Stimulated activated CD8-positive, alpha-beta memory T cell treated with anti-CD3 and anti-CD28 coated beads, Interleukin-4, amount 100 ng/mL, for 1 hour (primary cell): ENCODE measurements around the gene RNF169.
"Not testable (repeated sequence)": the region's sequence is repeated elsewhere in the genome, so short reads cannot be mapped to it uniquely, and the experiment has no call there.

Source experiments
- DNase-seq, 2 donors: peaks; one replicate each; pipeline ENCODE4 v3.0.0-alpha.2; 2020; ENCODE audit warnings: low read depth in 2 of 2, low spot score in 1 of 2

Gene RNF169

DNA sequence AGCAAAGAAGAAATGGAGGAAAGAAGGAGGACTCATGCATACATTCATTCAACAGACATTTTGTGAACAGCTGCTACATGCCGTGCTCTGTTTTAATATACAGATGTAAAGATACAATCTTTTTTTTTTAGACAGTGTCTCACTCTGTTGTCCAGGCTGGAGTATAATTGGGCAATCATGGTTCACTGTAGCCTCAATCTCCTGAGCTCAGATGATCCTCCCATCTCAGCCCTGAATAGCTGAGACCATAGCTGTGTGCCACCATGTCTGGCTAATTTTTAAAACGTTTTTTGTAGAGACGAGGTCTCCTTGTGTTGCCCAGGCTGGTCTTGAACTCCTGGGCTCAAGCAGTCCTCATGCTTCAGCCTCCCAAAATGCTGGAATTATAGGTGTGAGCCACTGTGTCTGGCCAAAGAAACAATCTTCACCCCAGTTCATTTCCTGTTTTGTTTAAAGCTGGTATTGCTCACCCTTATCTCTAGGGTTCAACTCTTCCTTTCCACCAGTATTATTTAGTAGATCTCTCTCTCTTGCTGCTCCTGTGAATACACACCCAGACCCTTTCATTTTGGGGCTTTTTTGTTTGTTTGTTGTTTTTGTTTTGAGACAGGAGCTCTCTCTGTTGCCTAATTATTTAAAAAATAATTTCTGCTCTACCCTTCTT, 69.8 kb downstream of the RNF169 start:
- no peak for DNase-seq

DNA sequence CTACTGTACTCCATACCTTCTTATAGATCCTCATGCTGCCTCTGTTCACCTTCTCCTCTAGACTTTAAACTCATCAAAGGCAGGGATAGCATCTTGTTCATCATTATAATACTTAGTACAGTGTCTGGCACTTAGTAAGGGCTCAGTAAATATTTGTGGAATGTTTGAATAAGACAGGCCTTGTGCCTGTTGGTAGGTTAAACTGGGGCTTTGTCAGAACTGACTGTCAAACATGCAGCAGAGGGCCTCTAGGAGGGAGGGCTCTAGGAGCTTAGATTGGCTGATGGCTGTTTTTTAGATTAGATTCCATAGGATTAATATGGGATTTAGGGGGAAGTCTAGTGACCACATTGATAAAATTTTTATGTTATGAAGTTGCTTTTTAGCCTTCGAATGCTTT, 70.8 kb downstream of the RNF169 start:
- DNase-seq: no peak

DNA sequence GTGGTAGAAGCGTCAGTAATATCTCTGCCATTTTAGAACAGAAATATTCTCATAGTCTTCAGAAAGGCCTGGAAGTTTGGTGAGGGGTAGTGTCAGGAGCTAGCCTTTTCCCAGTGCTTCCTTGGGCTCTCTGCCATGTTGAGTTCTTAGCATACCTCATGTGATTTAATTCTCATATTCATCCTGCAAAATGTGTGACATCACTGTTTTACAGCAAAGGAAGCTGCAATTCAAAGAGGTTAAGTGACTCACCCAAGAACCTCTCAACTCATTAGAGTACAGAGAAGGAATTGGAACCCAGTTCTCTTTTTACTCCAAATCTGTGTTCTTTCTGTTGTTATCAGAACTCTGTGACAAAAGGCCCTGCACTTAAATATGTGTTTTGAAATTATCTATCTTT, 72.1 kb downstream of the RNF169 start:
- no peak for DNase-seq

GRCh38 chr11:74822170-74822569, 73.5 kb downstream of the RNF169 start:
- DNase-seq: no peak

GRCh38 chr11:74824285-74824982, 75.8 kb downstream of the RNF169 start:
- DNase-seq: no peak

GRCh38 chr11:74825596-74825995, 76.9 kb downstream of the RNF169 start:
- DNase-seq: not testable (repeated sequence)

DNA sequence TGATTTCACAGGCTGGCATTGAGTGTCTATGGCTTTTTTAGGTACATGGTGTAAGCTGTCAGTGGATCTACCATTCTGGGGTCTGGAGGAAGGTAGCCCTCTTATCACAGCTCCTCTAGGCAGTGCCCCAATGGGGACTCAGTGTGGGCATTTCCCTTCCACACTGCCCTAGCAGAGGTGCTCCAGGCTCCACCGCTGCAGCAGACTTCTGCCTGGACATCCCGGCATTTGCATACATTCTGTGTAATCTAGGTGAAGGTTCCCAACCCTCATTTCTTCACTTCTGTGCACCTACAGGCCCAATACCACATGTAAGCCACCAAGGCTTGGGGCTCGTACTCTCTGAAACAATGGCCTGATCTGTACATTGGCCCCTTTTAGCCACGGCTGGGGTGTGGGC, 78.3 kb downstream of the RNF169 start:
- DNase-seq: no peak

- DNase-seq: no peak
Observed at GRCh38 chr11:74837191-74837590, 88.5 kb downstream of the RNF169 start.

DNA sequence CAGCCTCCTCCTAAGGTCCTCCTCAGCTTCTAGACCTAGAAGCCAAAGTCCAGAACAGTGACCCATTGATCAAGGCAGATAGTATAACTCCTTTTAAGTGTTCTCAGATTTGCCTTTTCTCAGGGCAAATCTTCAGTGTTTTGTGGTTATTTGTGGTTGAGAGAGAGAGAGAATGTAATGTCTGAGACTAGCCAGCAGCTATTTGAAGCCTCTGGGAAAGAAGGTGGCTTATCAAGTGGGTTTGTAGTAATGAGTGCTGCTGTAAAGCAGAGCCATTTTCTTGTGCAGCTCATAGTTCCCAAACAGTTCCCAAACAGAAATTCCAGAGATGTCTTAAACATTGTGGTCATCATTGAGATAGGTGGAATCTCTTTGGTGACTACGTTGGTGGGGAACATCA, 89.5 kb downstream of the RNF169 start:
- DNase-seq: no peak

DNA sequence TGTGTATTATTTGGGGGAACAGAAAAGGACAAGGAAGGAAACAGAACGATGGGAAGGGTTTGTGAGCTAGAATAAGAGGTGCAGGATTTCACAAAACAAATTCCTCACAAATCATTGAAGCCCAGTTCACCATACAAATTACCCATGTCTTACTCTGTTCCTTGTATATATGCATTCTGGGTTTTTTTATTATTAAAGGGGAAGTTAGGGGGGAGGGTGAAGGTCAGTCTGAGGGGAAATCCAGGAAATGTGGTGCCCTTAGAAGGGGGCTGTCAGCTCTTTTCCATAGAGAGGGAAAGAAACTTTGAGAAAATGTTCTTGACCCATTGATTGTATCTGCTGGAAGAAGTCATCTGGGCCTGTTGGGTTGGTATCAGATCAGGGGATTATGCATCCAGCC, 90.8 kb downstream of the RNF169 start:
- no peak for DNase-seq

DNA sequence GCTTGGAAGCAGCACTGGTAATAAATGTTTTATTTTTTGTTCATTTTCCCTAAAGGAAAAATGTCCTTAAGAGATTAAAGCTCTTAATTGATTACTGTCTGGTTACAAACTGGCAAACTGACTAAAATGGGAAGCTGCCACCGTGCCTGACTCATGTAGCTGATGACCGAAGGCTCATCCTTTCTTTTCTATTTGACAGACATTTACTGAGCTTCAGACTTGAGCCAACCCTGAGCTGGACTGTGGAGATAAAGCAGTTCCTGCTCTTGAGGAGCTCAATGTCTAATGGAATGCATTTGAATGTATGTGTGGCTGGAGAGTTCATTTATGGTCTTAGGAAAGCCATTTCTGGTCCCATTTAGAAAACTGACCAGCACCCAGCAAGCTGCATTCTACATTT, 91.3 kb downstream of the RNF169 start:
- DNase-seq: no peak

- DNase-seq: no peak
Observed at GRCh38 chr11:74840486-74840885, 91.8 kb downstream of the RNF169 start.

- no peak for DNase-seq
Observed at GRCh38 chr11:74842967-74843366, 94.3 kb downstream of the RNF169 start.

DNA sequence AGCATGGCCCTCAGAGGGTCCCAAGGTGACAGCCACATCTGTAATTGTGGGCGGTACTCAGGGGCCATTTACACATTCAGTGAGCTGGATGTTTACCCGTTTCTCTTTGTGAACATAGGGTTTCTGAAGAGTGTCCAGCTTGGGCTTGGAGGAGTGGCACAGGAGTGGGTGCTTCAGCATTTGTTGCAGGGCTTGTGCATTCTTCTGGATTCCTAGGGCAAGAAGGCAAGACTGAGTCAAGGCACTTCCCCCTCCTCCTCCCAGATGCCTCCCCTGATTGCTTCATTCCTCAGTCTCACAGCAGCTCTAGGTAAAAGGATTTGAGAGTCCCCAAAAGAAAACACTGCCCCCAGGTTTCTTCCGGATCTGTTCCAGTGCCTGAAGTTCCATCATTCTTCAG, 95.4 kb downstream of the RNF169 start:
- DNase-seq: no peak

DNA sequence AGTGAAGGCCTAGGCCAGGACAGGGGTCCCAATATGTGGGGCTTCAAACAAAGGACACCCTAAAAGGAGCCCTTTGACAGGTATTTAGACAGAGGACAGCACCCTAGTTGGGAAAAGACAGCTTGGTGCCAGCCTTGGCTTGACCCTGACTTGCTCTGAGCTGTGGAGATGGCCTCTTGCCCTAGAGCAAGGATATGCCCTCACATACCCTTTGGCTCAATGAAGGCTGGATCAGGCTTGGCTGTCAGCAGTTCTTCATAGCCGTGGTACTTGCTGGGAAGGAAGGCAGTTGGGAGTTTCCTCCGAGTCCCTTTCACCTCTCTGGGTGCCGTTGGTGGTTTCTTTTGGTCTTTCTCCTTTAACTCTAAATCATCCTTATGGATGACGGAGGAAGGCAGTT, 96.2 kb downstream of the RNF169 start:
- no peak for DNase-seq

- no peak for DNase-seq
Observed at GRCh38 chr11:74845978-74846517, 97.4 kb downstream of the RNF169 start.

DNA sequence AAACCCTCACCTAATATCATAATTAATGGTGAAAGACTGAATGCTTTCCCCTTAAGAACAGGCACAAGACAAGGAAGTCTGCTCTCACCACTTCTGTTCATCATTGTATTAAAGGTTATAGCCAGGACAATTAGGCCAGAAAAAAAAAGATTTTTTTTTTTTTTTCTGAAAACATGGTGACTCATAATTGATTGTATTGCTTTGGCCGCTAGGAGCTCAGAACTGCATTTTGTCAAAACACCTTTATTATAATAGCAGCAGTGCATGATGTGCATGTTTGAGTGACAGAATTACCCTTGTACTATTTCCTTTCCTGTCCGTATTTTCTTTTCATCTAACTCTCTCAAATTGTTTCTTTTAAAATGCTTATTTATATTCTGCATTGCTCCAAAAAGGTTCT, 98.1 kb downstream of the RNF169 start:
- no peak for DNase-seq

DNA sequence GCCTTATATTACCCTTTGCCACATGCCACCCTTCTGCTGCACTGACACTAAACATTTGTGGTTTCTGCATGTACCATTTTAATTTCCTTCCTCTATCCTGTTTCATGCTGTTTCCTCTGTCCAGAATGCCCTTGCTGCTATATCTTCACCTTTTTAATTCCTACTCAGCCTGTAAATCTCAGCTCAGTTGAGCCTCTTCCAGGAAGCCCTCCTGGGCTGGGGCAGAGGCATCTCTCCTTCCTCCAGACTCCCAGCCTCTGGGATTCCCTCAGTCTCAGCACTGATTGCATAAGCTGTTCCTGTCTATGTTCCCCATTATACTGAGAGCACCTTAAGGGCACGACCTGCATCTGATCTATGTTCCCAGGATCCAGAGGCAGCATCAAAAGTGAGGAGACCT, 98.7 kb downstream of the RNF169 start:
- no peak for DNase-seq

- DNase-seq: no peak
Observed at GRCh38 chr11:74847895-74848294, 99.2 kb downstream of the RNF169 start.

DNA sequence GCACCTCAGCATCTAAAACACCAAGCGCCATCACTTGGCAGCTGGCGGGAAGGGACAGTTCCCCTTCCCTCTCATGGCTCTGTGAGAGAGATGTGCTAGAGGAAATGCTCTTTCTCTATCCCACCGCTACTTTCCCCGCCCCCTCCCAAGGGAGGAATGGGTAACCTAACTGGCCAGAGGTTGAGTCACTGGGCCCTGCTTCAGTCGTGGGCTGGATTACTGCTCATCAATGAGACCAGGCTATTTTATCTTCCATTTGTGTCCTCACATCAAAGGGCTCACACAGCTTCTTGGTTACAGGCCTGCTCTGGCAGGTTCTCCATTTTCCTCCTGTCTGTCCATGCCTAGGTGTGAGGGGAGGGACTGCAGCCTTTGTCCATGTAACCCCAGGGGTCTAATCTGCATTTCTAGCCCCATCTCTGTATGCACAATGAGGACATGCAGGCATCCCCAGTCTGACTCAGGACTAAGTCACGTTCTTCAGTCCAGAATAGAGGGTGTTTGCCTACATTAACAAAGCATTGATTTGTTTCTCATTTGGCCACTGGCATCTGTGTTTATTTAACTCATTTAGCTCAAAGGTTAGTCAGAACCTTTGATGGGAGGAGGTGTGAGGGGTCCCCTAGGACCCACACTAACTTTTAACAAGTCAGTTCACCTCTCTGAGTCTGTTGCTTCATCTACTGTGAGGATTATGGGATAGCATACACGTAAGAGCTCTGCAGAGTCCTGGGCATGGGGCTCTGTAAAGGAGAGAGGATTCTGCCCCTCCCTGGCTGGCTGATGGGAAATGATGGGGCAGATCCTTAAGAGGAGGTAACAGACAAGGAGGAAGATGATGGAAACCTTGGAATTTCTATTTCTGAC, 101.1 kb downstream of the RNF169 start:
- DNase-seq: no peak

DNA sequence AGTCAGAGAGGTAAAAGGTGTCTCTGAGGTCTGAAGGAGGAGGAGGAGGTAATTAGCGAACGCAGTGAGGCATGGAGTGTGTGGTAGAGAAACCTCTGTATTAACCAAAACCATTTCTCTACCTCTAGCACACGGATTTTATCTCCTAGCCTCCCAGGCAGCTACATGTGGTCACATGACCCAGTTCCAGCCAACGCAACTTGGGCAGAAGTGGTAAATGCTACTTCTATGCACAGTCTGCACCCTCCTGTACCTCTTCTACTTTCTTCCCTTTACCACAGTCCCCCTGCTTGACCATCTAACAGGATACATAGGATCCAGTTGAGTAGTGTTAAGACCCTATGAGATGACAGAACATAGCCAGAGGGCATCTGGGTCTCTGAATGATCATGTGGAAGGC, 104.6 kb downstream of the RNF169 start:
- no peak for DNase-seq

DNA sequence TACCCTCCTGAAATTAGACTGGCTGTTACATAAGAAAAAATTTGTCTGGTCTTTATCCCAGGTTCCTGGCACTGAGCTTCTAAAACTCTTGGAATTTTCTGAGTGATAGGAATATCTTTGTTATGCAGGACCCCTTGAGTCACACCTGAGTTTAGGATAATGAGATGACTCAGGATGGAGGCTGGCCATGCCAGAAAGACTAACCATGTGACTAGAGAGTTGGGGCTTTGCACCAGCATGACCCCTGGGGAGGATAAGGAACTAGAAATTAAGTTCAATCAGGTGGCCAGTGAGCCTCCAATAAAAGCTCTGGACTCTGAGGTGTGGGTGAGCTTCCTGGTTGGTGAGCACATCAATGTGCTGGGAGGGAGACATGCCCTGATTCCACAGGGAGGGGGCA, 112.1 kb downstream of the RNF169 start:
- DNase-seq: no peak
